GM19193 (cell line): ENCODE measurements around the gene NSD1.

Experiments
- POLR2A ChIP-seq: IDR thresholded peaks from 4 replicates; pipeline ENCODE4 v1.6.1; 2011; ENCODE audit not compliant: insufficient read depth, insufficient read length; ENCODE audit errors: extremely low read depth

NSD1 gene

GRCh38 chr5:177222269-177222668 is 88.7 kb downstream of the NSD1 start:
- no peak for TF ChIP-seq POLR2A

DNA sequence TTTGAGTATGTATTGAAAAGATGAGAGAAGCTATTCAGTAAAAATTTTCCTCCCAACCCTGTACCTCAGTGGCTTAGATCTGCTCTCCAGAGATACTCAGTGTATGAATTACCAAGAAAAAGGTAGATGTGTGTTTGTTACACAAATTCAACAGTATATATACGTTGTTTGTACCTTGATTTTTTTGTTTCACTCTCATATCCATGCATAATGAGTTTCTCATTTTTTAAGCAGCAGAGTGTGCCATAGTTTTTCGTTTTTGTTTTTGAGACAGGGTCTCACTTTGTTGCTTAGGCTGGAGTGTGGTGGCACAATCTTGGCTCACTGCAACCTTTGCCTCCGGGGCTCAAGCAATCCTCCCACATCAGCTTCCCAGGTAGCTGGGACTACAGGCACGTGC is 92.2 kb downstream of the NSD1 start:
- no peak for TF ChIP-seq POLR2A

GRCh38 chr5:177226860-177227259 is 93.3 kb downstream of the NSD1 start:
- TF ChIP-seq POLR2A: no peak

DNA sequence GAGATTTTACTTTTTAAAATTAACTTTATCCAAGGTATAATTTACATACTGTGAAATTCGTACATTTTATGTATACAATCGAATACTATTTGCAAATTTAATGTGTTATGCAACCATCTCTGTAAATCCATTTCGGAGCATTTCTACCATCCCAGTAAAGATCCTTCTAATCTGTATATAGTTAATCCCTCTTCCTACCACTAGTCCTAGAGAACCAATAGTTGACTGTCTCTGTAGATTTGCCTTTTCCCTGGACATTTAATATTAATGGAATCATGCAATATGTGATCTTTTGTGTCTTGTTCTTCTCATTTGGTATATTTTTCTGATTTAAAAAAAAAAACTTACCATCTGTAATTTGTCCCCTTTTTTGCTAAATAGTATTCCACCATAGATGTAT is 95.2 kb downstream of the NSD1 start:
- TF ChIP-seq POLR2A: no peak

DNA sequence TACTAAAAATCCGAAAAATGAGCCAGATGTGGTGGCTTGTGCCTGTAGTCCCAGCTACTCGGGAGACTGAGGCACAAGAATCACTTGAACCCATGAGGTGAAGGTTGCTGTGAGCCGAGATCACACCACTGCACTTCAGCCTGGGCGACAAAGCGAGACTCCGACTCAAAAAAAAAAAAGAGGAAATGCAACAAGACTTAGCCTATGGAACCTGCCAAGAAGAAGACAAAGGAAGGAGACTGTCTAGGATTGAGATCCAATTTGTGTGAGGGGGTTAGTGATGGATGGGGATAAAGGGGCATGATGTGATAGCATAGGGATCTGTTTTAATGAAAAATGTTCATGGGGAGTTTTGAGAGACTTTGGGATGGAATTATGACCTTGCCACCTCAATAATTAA is 97.1 kb downstream of the NSD1 start:
- TF ChIP-seq POLR2A: no peak

- TF ChIP-seq POLR2A: no peak
Measured at GRCh38 chr5:177231479-177232250, 98.1 kb downstream of the NSD1 start.

DNA sequence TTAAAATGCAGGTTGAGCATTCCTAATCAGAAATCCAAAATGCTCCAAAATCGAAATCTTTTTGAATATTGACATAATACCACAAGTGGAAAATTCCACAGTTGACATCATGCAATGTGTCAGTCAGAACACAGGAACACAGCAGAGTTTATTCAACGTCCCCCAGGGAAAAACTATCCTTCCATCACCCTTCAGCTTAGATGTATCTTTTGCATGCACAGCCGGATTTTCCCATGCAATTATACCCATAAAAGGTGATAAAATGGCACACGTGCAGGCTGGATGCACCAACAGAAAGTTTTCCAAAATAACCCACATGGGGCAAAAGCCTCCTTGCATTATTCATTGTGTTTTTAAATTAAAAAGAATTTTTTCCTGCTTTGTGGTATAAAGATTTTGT is 98.8 kb downstream of the NSD1 start:
- no peak for TF ChIP-seq POLR2A

- TF ChIP-seq POLR2A: no peak
Measured at GRCh38 chr5:177232761-177233160, 99.2 kb downstream of the NSD1 start.

DNA sequence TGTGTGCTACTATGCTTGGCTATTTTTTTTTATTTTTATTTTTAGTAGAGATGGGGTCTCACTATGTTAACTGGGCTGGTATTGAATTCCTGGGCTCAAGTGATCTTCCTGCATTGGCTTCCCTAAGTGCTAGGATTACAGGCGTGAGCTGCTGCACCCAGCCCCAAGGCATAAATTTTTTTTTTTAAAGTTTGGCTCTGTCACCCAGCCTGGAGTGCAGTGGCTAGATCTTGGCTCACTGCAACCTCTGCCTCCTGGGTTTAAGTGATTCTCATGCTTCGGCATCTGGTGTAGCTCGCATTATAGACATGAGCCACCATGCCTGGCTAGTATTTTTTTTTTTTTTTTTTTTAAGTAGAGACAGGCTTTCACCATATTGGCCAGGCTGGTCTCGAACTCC is 99.6 kb downstream of the NSD1 start:
- TF ChIP-seq POLR2A: no peak

- TF ChIP-seq POLR2A: no peak
Measured at GRCh38 chr5:177233802-177234201, 100.2 kb downstream of the NSD1 start.

- TF ChIP-seq POLR2A: no peak
Measured at GRCh38 chr5:177234841-177235240, 101.3 kb downstream of the NSD1 start.

DNA sequence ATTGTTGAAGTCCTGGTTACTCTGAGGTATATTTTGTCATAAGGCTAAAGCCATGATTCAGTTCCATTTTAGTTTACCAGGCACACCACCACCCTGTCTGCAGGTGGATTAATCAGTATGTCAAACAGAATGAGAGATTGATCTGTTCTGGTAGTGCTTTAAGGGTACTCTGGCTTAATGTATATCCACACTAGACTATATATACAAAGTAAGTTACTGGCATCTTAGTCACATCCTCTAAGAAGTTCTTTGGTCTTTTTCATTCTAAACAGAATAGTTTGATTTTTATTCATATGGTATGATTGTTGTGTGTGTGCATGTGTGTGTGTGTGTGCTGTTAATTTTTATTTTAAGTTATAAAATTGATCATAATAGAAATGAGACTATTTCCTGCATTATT is 108.2 kb downstream of the NSD1 start:
- no peak for TF ChIP-seq POLR2A

DNA sequence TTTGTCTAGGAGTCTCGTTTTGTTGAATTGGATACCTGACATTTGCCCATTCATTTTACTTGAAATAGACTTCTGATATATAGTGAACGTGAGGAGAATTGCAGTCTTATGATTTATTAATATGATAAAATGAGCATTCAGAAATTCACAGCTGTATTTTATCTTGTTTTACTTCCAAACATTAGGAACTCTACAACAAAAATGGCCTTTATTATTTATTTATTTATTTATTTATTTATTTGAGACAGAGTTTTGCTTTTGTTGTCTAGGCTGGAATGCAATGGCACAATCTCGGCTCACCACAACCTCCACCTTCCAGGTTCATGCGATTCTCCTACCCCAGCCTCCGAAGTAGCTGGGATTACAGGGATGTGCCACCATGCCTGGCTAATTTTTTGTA is 108.7 kb downstream of the NSD1 start:
- no peak for TF ChIP-seq POLR2A

- TF ChIP-seq POLR2A: no peak
Measured at GRCh38 chr5:177249761-177250537, 116.4 kb downstream of the NSD1 start.

DNA sequence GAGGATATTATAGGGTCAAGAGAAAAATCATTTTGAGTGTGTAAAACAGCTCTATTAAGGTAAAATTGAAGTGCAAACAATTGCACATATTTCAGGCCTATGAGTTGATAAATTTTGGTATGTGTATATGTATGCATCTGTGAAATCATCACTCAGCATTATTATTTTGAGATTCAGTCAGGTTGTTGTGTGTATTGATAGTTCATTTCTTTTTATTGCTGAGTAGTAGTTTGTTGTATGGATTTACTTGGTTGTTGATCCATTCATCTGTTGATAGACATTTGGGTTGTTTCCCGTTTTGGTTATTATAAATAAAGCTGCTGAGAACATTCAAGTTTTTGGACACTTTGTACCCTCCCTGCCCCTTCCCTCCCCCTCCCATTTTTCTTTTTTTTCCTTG is 119.7 kb downstream of the NSD1 start:
- no peak for TF ChIP-seq POLR2A

DNA sequence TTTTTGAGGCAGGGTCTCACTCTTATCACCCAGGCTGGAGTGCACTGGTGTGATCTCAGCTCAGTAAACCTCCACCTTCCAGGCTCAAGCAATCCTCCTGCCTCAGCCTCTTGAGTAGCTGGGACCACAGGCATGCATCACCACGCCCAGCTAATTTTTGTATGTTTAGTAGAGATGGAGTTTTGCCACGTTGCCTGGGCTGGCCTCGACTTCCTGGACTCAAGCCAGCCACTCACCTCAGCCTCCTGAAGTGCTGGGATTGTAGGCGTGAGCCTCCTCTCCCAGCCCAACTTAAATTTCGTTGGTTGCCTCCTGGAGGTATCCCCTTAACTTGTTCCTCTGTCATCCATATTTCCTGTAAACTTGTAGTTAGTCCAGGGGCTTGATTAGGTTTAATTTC is 122.7 kb downstream of the NSD1 start:
- no peak for TF ChIP-seq POLR2A
